Fibroblast of skin of abdomen (primary cell): ENCODE measurements around the gene DAND5.
A peak's percentile ranks its signal among the peaks of the same experiment; 100 is the strongest.

ENCODE experiments used
- DNase-seq: peaks from one replicate; pipeline ENCODE4 v3.0.0-alpha.2; 2013

DAND5 gene

DNA sequence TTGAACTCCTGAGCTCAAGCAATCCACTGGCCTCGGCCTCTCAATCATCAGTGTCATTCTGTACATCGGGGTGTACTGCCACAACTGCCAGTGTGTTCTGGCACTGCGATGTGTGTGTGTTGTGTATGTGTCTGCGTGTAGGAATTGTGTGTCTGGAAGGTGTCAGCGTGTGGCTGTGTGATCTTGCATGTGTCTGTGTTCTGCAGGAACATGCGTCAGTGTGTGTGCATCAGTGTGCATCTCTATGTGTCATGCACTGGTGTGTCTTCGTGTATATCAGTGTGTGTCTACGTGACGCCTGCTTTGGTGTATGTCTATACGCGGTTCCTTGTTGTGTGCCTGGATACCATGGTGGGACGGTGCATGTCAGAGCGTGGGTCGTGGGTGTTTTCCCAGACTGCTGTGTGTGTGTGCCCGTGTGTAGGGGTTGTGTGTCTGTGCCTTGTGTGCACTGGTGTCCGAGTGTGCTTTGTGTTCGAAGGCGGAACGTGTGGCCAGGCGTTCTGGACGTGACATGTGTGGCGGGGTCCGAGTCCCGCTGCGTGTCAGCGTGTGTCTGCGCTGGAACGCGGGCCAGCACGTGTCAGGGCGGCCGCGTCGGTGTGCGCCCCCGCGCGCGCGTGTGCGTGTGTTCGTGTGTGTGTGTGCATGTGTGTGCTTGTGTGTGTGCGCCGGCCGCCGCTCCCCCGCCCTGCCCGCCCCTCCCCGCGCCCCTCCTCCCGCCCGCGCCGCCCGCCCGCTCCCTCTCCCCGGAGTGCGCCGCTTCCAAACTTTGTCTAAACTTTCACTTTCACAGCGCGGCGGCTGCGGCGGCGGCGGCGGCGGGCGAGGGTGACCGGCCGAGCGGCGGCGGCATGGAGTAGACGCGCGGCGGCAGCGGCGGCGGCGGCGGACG is 25.6 kb downstream of the DAND5 start, which contains the start of gene NFIX:
NFIX (plus strand) TSS at position 775 of the 895 bp plus-strand sequence. CDS start 363 bp downstream, outside the sequence.
- DNase-seq, result peak; percentile 69

DNA sequence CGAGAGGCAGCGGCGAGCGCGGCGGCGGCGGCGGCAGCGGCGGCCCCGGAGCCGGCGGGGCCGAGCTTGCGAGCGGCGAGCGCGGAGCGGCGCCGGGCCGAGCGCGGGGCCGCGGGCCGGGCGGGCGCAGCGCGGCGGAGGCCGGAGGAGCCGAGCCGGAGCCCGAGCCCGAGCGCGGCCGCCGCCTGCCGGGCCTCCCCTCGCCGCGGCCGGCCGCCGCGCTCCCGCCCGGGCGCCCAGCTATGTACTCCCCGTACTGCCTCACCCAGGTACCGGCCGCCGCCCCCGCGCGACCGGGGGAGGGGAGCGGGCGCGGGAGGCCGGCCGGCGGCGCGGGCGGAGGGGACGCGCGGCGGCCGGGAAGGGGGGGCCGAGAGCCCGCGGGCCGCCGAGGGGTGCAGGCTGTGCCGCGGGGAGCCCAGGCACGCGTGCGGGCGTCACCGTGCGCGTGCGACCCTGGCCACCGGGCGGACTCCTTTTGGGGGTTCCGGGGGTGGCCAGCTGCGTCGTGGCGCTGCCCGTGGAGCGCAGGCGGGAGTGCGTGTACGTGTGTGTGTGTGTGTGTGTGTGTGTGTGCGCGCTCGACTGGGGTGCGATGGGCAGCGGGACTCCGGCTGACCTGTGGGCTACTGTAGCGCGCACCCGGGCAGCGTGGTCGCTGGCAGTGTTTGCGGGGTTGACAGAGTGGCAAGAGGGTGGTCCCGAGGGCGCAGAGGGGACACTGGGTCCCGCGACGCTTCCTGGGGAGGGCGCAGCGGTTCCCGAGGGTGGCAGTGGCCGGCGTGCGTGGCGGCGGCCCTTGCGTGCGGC is 26.4 kb downstream of the DAND5 start:
- DNase-seq, result peak; percentile 33

DNA sequence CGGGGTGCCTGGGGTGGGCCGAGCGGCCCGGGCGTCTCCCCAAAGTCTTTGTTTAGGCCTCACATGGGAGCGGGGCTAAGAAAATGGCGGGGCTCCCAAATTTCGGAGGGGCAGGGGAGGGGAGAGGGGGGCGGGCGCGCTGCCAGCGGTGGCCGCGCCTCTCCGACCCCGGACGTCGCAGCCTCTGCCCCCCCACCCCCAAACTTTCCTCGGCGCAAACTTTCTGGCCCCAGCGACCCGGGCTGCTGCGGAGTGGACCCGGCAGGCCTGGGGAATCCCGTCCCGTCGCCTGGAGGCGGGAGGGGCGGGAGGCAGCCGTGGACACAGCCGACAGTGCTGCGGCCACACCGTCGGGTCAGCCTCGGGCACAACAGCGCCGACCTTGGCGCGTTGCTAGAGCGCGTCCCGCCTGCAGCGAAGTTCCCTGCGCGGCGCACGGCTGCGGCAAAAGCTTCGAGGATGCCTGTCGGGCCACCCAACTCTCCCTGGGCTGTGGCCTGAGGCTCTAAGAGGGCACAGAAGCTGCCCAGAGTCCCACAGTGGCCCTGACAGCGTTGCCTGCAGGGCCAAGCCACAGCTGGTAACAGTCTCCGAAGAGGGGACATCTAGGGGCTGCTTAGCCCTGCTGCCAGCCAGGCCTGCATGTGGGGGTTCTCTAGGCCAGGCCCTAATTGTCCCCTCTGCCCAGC is 27.2 kb downstream of the DAND5 start:
- no peak for DNase-seq

DNA sequence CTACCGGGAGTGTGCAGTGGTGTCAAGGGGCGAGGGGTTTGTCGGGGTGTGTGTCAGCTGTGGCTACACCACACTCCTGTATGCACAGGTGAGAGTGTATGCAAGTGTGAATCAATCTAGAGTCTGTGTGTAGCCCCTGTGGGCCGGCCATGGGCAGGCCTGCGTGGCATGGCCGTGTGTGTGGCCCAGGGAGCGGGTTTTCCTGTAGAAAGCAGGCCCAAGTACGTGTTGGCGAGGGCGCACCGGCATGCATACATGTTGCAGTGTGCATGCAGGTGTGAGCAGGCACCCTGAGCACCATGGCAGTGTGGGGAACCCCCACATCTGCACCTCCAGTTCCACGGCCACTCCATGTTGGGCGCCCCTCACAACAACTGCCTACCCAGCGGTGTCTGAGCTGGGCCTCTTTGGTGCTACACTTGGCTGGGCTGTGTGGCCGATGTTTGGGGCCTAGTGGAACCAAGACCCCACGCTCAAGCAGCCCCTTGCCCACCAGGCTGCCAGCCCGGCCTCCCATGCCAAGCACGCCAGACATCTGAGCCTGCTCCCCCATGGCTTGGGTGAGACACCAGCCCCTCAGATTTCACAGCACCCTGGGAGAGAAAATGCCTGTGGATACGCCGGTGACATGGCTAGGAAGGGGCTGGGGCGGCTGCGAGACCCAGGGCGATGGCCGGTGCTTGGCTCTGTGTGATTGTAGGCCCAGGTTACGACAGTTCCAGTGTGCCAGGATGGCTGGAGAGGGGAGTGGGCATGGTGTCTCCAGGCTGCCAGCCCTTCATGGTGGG is 28.0 kb downstream of the DAND5 start:
- no peak for DNase-seq

DNA sequence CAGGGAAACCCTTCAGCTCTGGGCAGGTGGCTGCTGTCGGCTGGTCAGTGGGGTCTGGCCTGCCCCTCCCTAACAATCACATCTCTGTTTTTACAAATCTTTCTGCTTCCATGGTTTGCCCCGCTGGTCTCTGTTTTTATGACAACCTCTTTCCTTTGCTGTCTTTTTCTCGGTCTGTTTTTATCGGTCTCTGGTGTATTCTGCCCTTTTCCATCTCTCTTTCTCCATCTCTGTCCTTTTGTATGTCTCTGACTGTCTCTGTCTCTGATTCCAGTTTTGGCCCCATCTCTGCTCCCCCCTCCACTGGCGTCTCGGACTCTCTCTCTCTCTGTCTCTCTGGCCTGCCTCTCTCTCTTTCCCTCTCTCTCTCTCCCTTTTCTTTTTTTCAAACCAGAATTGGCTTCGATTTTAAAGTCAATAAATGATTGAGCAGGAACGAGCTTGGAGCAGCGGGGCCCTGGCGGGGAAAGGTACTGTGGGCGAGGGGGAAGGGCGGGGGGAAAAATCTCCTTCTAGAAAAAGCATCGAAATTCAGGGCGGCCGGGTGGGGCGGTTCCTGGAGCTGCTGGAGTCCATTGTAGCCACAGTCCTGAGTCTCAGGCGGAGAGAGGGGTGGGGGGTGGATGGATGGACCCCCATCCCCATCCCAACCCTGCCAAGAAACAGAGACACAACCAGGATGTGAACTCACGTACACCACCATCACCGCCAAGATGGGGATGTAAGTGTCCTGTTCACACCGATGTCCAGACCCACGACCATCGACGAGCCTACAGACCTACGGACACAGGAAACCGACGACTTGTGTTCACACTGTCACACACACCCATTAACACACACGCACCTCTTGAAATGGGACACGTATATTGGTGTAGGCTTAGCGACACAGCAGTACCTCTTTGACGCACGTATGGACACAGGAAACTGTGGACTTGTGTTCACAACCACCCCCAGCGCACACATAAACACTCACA is 28.9 kb downstream of the DAND5 start:
- DNase-seq, result no peak

DNA sequence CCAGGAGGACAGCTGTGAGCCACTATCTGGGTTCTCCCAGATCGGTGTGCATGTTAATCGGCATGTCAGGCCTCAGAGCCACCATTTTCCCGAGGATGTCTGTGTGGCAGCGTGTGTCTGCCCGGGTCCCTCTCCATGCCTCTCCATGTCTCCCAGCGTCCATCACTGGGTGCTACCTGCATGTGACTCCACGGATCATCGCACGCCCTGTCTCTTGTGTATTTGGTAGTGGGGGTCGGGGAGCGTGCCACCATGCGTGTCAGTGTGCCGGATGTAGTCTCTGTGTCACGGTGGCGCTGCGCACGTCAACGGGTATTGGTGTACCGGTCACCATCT is 31.8 kb downstream of the DAND5 start:
- DNase-seq, result no peak

DNA sequence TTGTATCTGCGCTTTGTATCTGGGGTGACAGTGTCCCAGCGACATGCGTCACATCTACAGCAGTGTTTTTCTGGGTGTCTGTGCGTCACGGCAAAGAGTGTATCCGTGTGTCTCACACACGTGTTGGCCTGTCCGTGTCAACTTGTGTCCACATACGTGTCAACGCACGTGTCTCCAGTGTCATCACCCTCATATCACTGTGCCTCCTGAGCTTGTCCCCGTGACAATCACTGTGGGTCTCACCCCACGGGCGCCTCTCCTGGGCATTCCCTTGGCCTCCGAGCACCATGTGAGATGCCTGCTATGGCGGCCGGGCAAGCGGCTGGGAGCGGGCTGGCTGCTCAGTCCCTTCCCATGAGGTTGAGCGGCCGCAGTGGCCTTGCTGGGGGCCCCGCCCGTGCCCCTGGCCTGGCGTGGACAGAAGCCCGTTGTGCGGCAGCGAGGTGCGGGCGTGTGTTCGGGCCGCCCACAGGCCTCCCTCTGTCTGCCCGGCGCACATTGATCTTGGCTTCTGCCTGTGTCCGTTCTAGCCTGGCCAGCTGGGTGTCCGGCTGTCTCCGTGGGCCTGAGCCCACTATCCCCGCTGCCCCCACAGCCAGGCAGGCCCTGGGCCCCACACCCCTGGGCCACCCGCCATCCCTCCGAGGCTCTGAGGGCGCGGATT is 32.3 kb downstream of the DAND5 start:
- DNase-seq, result no peak

DNA sequence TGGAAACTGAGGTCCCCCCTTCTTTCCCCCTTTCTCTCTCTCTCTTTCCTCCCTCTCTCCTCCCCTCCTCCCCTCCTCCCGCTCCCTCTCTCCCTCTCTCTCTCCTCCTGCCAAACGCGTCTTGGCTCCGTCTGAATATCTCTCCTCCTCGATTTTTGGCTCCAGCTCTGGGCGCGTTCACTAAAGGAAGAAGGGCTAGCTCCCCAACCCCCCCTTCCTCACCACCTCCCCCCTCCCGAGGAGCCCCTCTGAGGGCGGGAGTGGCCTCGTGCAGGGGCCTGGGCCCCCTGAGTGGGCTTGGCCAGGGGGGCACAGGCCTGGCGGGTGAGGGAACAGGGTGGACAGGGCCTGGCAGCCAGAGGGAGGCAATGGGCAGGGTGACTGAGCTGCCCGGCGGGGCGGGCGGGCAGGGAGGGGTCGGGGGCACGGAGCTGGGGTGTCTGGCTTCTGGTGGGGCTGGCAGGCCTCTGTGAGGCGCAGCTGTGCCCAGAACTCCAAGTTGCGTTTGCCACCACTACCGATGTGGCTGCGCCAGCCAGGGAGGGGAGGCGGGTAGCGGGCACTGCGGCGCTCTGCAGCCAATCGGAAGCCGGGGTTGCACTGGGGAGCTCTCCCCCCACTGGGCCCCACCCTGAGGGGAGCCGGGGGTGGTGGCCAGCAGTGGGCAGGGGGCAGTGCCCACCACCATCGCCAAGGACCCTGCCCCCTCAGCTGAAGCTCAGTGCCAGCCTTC is 33.0 kb downstream of the DAND5 start:
- DNase-seq, result peak; percentile 30

DNA sequence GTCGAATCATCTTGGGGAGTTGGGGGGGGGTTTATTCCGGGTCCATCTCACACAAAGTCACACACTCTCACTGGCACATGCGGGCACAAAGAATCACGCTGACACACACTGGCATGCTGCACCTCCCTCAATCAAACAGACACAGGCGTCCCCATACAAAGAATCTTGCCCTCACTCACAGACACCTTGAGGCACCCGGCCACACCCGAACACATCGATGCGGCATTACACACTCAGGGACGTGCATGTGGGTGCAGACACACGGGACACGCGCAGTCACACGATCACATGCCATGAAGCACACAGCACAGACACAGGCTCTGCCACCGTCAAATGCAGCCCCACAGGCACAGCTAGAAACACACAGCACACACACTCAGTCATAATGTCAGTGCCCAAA is 33.7 kb downstream of the DAND5 start:
- no peak for DNase-seq

DNA sequence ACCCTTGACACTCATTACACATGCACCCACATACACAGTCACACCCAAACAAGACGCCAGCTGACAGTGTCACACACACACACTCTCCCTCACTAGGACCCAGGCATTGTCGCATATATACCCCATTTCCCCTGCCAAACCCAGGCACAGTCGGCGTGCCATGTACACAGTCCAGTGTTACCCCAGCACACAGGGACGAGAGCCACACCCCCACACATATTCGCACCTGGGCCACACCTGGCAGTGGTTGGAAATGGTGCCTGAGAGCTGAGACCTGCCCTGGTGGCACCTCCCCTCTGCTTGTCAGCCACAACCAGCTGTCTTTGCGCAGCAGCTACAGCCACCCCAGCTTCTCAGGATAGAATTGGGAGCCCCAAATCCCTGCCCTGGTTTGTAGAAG is 34.9 kb downstream of the DAND5 start:
- DNase-seq, result no peak

DNA sequence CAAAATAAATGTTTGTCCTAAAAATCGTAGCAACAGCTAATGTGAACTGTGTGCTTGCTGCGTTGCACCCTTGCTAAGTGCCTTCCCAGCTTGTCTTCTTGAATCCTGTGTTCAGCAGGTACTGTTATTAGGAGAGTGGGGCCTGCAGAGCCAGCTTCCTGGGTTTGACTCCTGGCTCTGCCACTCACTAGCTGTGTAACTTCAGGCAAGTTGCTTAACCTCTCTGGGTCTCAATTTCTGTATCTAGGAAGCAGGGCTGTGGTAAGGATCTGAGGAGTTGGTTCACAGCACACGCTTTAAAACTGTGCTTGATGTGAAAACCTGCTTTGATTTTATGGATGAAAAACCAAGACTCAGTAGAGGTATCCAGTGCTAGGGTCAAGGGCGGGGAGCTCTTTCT is 35.9 kb downstream of the DAND5 start:
- no peak for DNase-seq

DNA sequence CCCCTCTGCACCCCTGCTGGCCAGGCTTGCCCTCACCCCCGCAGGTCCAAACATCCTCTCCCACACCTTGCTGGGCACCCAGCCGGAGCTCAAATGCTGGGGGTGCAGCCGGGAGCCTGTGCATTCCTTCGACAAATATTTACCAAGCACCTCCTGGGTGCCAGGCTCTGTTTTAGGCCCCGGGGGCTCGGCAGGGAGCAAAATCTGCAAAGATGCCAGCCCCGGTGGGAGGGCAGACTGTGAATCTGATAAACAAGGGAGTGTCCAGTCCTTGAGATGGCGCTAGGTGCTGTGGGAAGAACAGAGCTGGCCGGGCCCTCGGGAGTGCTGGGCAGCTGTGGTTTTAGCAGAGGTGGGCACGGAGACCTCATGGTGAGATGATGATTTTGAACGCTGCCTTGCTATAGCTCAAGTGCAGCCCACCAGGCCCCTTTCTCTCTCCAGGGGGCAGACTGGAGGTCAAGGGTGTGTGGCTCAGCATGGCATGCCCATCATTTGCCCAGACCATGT is 36.5 kb downstream of the DAND5 start:
- DNase-seq, result no peak

DNA sequence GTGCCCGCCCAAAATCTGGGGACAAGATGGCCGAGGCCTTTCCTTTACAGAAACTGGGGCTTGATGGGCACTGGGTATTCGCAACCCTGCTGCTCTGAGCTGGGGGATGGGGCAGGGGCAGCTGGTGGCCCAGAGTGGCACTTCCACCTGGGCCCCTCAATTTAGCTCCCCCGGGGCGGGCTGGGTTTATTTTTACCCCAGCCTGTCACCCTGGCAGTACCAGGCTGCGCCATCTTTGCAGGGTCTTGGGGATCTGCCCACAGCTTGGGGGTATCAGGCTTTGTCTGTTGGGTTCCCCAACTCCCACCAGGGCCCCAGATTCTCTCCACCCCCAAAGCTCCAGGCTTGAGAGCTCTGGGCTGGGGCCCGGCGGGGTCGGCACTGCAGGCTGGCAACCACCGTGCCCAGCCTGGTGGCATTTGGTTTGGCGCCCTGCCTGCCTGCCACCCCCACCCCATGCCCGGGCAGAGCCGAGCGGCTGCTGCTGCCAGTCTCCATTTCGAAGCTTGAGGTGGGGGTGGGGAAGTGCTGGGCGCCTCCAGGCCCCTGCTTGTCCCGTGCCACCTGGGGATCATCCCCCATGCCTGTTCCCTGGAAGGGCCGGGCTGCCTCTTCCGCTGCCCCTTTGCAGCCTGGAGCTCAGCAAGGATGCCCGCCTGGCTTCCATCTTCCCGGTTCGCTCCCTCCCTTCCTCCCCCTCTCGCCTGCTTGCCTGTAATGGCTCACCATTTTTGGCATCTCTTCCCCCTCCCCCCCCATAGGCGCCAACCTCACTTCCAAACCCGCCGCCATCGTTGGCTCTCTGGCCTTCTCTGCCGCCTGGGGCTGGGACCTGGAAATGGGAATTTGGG is 37.3 kb downstream of the DAND5 start:
- DNase-seq, result no peak

DNA sequence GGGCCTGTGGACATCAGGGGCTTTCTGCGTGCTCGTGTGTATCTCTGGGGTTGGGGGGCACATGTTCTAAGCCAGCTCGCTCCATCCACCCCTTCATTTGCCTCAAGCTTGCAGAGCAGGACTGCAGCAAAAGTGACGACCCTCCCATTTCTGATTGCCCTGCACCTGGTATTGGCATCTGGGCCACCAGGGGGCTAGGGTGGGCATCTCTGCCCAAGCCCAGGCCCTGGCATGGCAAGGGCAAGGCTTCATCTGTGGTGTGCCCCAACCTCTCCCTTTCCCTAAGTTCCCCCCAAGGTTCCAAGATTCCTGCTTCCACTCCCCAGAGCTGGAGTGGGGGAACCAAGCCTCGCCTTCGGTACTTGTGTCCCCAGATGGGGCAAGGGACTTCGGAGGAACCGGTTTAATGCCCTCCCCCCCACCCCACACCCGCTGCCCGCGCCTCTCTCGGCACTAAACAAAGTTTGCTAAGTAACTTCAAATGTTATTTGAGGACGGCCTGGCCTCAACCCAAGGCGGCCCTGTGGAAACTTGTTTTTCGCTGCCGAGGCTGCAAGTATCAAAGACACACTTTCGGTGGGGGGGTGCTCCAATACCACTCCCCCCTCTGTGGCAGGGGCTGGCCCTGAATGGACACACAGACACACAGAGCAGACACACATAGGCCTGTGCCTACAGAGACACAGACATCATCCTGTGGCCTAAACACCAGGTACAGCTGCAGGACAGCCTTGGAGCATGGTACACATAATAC is 38.1 kb downstream of the DAND5 start:
- DNase-seq, result no peak

DNA sequence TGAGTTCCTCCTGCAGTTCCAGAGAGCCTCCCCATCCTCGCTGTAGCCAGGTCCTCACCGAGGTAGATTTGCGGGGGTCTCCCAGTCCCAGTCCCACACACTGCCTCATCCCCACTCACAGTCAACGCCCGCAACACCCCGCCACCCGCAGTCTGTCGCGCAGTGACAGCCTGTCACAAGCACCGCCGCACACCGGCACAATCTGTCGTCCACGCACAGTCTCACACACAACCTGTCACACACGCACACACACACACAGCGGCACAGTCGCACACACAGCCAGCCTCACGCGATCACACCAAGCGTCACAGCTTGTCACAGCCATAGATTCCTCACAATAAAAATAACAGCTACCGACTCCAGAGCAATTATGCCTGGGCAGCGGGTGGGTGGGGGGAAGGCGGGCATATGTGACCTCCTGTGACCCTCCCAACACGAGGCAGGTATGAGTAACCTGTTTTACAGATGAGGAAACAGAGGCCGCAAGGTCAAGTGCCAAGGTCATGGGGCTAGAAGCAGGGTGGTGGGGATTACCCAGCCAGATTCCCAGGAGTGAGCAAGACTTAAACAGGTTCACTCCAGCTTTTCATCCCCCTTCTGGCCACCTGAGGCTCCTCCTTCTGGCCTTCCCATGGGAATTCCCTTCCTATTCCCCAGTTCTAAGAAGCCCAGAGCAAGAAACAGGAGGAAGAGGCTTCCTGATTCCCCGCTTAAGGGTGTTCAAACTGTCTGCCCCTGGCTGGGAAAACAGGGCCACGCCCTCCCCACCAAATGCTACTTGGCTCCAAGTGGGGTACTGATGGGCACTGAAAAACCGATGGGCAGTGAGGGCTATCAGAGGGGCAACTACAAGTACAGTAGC is 39.8 kb downstream of the DAND5 start:
- DNase-seq, result no peak
